Hepatocyte (in vitro differentiated cells): ENCODE data around the gene TANGO2. TPM values are rescaled to one million over a fixed set of nuclear protein-coding genes. Genes with fewer than 3 reads are reported as not detected.

ENCODE experiments used
- DNase-seq: peaks from one replicate; pipeline ENCODE4 v3.0.0-alpha.2; 2016; ENCODE audit warnings: low spot score
- H2AFZ ChIP-seq: fragments of 200-600 bp; sonication (generic); 2 replicates; pipeline ENCODE4 v1.6.0; 2016; ENCODE audit warnings: antibody characterized with exemption, mild to moderate bottlenecking
- H3K27ac ChIP-seq: fragments of 200-600 bp; sonication (generic); 2 replicates; pipeline ENCODE4 v1.5.1; 2016; ENCODE audit warnings: mild to moderate bottlenecking
- H3K27me3 ChIP-seq: fragments of 200-600 bp; sonication (generic); 2 replicates; pipeline ENCODE4 v1.6.1; 2016
- H3K36me3 ChIP-seq: fragments of 200-600 bp; sonication (generic); replicated peaks from 2 replicates; pipeline ENCODE4 v1.5.1; 2016; ENCODE audit warnings: low read depth; ENCODE audit not compliant: insufficient read depth
- H3K4me1 ChIP-seq: fragments of 200-600 bp; sonication (generic); 2 replicates; pipeline ENCODE4 v1.5.1; 2016; ENCODE audit warnings: mild to moderate bottlenecking, moderate library complexity; ENCODE audit not compliant: insufficient read depth
- H3K4me2 ChIP-seq: fragments of 200-600 bp; sonication (generic); 2 replicates; pipeline ENCODE4 v1.6.0; 2016
- H3K4me3 ChIP-seq: fragments of 200-600 bp; sonication (generic); 2 replicates; pipeline ENCODE4 v1.5.1; 2016; ENCODE audit warnings: mild to moderate bottlenecking
- H3K79me2 ChIP-seq: fragments of 200-600 bp; sonication (generic); 2 replicates; pipeline ENCODE4 v1.6.0; 2017; ENCODE audit warnings: mild to moderate bottlenecking
- H3K9me2 ChIP-seq: fragments of 200-600 bp; sonication (generic); replicated peaks from 2 replicates; pipeline ENCODE4 v1.6.0; 2017; ENCODE audit warnings: mild to moderate bottlenecking; ENCODE audit not compliant: insufficient read depth
- H3K9me3 ChIP-seq: fragments of 200-600 bp; sonication (generic); 2 replicates; pipeline ENCODE4 v1.5.1; 2016; ENCODE audit warnings: low read depth, mild to moderate bottlenecking
- H4K20me1 ChIP-seq: fragments of 200-600 bp; sonication (generic); 2 replicates; pipeline ENCODE4 v1.6.0; 2016; ENCODE audit warnings: mild to moderate bottlenecking; ENCODE audit not compliant: insufficient read depth, poor library complexity, severe bottlenecking
- CTCF ChIP-seq: fragments of 200-600 bp; sonication (generic); IDR thresholded peaks from 2 replicates; pipeline ENCODE4 v1.5.1; 2016; ENCODE audit warnings: antibody characterized with exemption, mild to moderate bottlenecking; ENCODE audit not compliant: poor library complexity
- EZH2 ChIP-seq: fragments of 200-600 bp; sonication (generic); IDR thresholded peaks from 2 replicates; pipeline ENCODE4 v1.6.1; 2016; ENCODE audit warnings: antibody characterized with exemption, mild to moderate bottlenecking, borderline replicate concordance
- EZH2phosphoT487 ChIP-seq: fragments of 200-600 bp; sonication (generic); IDR thresholded peaks from one replicate; pipeline ENCODE4 v1.6.1; 2018; ENCODE audit warnings: antibody characterized with exemption, mild to moderate bottlenecking, low read depth, moderate library complexity; ENCODE audit not compliant: unreplicated experiment, severe bottlenecking
- WGBS: methylation state at CpG from one replicate; pipeline ENCODE4 v1.1.6; 2016; ENCODE audit warnings: low lambda C conversion rate; ENCODE audit errors: missing lambda C conversion rate; 5-methylcytosine and 5-hydroxymethylcytosine counted together
- polyA plus RNA-seq: library from polyadenylated mRNA; unstranded; fragments of >200 nt; fragmentation: Nextera tagmentation; extraction: Ambion mirVana; gene quantifications from 2 replicates; pipeline ENCODE4 v1.2.1, GENCODE V29; 2016
- total RNA-seq: library from RNA; depleted of rRNA; stranded (reverse); fragments of >200 nt; gene quantifications from 2 replicates; pipeline ENCODE4 v1.2.3, GENCODE V29; 2014

The TANGO2 gene
- total and polyA plus RNA-seq, 2 experiments from 2014 or later = 20.8 to 21.4 TPM

GRCh38 chr22:20036084-20036482, 15.2 kb downstream of the TANGO2 start:
- H3K4me3 ChIP-seq = no peak overlapping the region
- H3K9me2 ChIP-seq = no peaks in the 10 kb centered on the region
- no peaks in the 10 kb centered on the region for H3K4me1 ChIP-seq
- H3K27ac ChIP-seq = no peak overlapping the region
- H3K4me2 ChIP-seq = no peak overlapping the region
- 84% methylated on average over 10 of the region's 10 CpGs for WGBS
- no peaks in the 10 kb centered on the region for H3K79me2 ChIP-seq
- no peak for TF ChIP-seq CTCF
- no peak for TF ChIP-seq EZH2phosphoT487
- no peak for TF ChIP-seq EZH2
- H4K20me1 ChIP-seq = no peaks in the 10 kb centered on the region
- no peak overlapping the region for H2AFZ ChIP-seq
- no peaks in the 10 kb centered on the region for H3K9me3 ChIP-seq
- no peaks in the 10 kb centered on the region for H3K27me3 ChIP-seq
- no peak for DNase-seq
- H3K36me3 ChIP-seq = no peaks in the 10 kb centered on the region

GRCh38 chr22:20036535-20037392, 15.9 kb downstream of the TANGO2 start:
- TF ChIP-seq EZH2phosphoT487 (no peak), CTCF (no peak), EZH2 (no peak)
- H2AFZ ChIP-seq = no peak overlapping the region
- no peaks in the 10 kb centered on the region for H3K9me2 ChIP-seq
- no peaks in the 10 kb centered on the region for H3K36me3 ChIP-seq
- H3K4me1 ChIP-seq = no peaks in the 10 kb centered on the region
- H3K79me2 ChIP-seq = no peaks in the 10 kb centered on the region
- H3K9me3 ChIP-seq = no peaks in the 10 kb centered on the region
- no peak overlapping the region for H3K4me3 ChIP-seq
- no peaks in the 10 kb centered on the region for H4K20me1 ChIP-seq
- H3K27ac ChIP-seq = no peak overlapping the region
- DNase-seq = no peak
- H3K4me2 ChIP-seq = no peak overlapping the region
- no peaks in the 10 kb centered on the region for H3K27me3 ChIP-seq
- WGBS = 98% methylated on average over 25 of the region's 25 CpGs

- no peaks in the 10 kb centered on the region for H4K20me1 ChIP-seq
- H3K27ac ChIP-seq = no peak overlapping the region
- no peaks in the 10 kb centered on the region for H3K4me1 ChIP-seq
- no peak for DNase-seq
- TF ChIP-seq EZH2phosphoT487 = no peak
- TF ChIP-seq EZH2 = no peak
- TF ChIP-seq CTCF = no peak
- no peak overlapping the region for H3K4me3 ChIP-seq
- no peak overlapping the region for H3K4me2 ChIP-seq
- no peak overlapping the region for H2AFZ ChIP-seq
- H3K36me3 ChIP-seq = no peaks in the 10 kb centered on the region
- H3K79me2 ChIP-seq = no peaks in the 10 kb centered on the region
- H3K27me3 ChIP-seq = no peaks in the 10 kb centered on the region
- no peaks in the 10 kb centered on the region for H3K9me2 ChIP-seq
- H3K9me3 ChIP-seq = no peaks in the 10 kb centered on the region
- 95% methylated on average over 3 of the region's 3 CpGs for WGBS
These were observed 16.5 kb downstream of the TANGO2 start for GRCh38 chr22:20037419-20037818.
